GM06990 (cell line): ENCODE measurements around the gene APBA2.

Experiments
- DNase-seq: peaks from one replicate; pipeline ENCODE4 v3.0.0-alpha.2; 2011; ENCODE audit not compliant: insufficient read length; ENCODE audit errors: extremely low read depth
- H3K27me3 ChIP-seq: replicated peaks from 2 replicates; pipeline ENCODE4 v1.6.0; 2011; ENCODE audit warnings: low read length; ENCODE audit not compliant: control insufficient read depth, insufficient read depth
- H3K36me3 ChIP-seq: 2 replicates; pipeline ENCODE4 v1.5.1; 2011; ENCODE audit warnings: low read length; ENCODE audit not compliant: control insufficient read depth, insufficient read depth
- H3K4me3 ChIP-seq: replicated peaks from 2 replicates; pipeline ENCODE4 v1.5.1; 2011; ENCODE audit warnings: low read depth, mild to moderate bottlenecking, control low read depth, low read length
- CTCF ChIP-seq: IDR thresholded peaks from 2 replicates; pipeline ENCODE4 v1.5.1; 2011; ENCODE audit warnings: low read length, control low read depth, mild to moderate bottlenecking, inconsistent platforms; ENCODE audit not compliant: insufficient read depth, poor library complexity, severe bottlenecking

APBA2 gene

GRCh38 chr15:28985316-28985645 is 99.5 kb downstream of the APBA2 start:
- Histone ChIP-seq H3K36me3 (no peaks in the 10 kb centered on the region), H3K27me3 (no peaks in the 10 kb centered on the region; the same call in 1 of the 2 replicates), H3K4me3 (no peak overlapping the region)
- DNase-seq, result no peak
- TF ChIP-seq CTCF, result no peak

GRCh38 chr15:28985691-28986090 is 99.9 kb downstream of the APBA2 start:
- Histone ChIP-seq H3K36me3 (no peaks in the 10 kb centered on the region), H3K4me3 (no peak overlapping the region), H3K27me3 (no peaks in the 10 kb centered on the region; the same call in 1 of the 2 replicates)
- no peak for TF ChIP-seq CTCF
- no peak for DNase-seq

GRCh38 chr15:28986108-28986507 is 100.3 kb downstream of the APBA2 start:
- no peak for TF ChIP-seq CTCF
- DNase-seq, result no peak
- H3K27me3 ChIP-seq, result no peaks in the 10 kb centered on the region; the same call in 1 of the 2 replicates
- no peaks in the 10 kb centered on the region for H3K36me3 ChIP-seq
- H3K4me3 ChIP-seq, result no peak overlapping the region

GRCh38 chr15:28986726-28987125 is 101.0 kb downstream of the APBA2 start:
- no peak for DNase-seq

GRCh38 chr15:28987337-28987736 is 101.6 kb downstream of the APBA2 start:
- no peaks in the 10 kb centered on the region for H3K27me3 ChIP-seq
- H3K4me3 ChIP-seq, result no peak overlapping the region
- TF ChIP-seq CTCF, result no peak
- no peak for DNase-seq
- H3K36me3 ChIP-seq, result no peaks in the 10 kb centered on the region

More at GRCh38 chr15:28986726-28987125, 101.0 kb downstream of the APBA2 start:
- H3K27me3 ChIP-seq, result no peaks in the 10 kb centered on the region; the same call in 1 of the 2 replicates
- H3K4me3 ChIP-seq, result no peak overlapping the region
- no peak for TF ChIP-seq CTCF
- H3K36me3 ChIP-seq, result no peaks in the 10 kb centered on the region

GRCh38 chr15:28989239-28989830 is 103.6 kb downstream of the APBA2 start:
- Histone ChIP-seq H3K27me3 (no peaks in the 10 kb centered on the region), H3K36me3 (no peaks in the 10 kb centered on the region), H3K4me3 (no peak overlapping the region)
- no peak for DNase-seq
- peak; percentile 12 for TF ChIP-seq CTCF
